Loucy (cell line): Measurements from ENCODE around the gene SLC28A1.

Experiments used
- H2AFZ ChIP-seq: fragments of 200-600 bp; sonication (generic); 2 replicates; pipeline ENCODE4 v1.6.0; 2016; ENCODE audit warnings: antibody characterized with exemption, mild to moderate bottlenecking, low read length, moderate library complexity
- H3F3A ChIP-seq: fragments of 200-600 bp; 2 replicates; pipeline ENCODE4 v1.6.0; 2016; ENCODE audit warnings: antibody characterized with exemption, low read depth, mild to moderate bottlenecking
- H3K27me3 ChIP-seq: fragments of 200-600 bp; sonication (generic); 2 replicates; pipeline ENCODE4 v1.6.1; 2014; ENCODE audit warnings: low read length, mild to moderate bottlenecking; ENCODE audit not compliant: insufficient read depth, poor library complexity, severe bottlenecking
- H3K36me3 ChIP-seq: fragments of 200-600 bp; sonication (generic); 2 replicates; pipeline ENCODE4 v1.6.1; 2016; ENCODE audit warnings: low read length; ENCODE audit not compliant: insufficient read depth
- H3K4me1 ChIP-seq: fragments of 200-600 bp; sonication (generic); 2 replicates; pipeline ENCODE4 v1.5.1; 2014; ENCODE audit warnings: low read length, mild to moderate bottlenecking; ENCODE audit not compliant: insufficient read depth, poor library complexity, severe bottlenecking
- H3K4me2 ChIP-seq: fragments of 200-600 bp; sonication (generic); 2 replicates; pipeline ENCODE4 v1.6.0; 2014; ENCODE audit warnings: antibody characterized with exemption, low read length, low read depth, mild to moderate bottlenecking; ENCODE audit not compliant: poor library complexity, severe bottlenecking
- H3K4me3 ChIP-seq: fragments of 200-600 bp; sonication (generic); 2 replicates; pipeline ENCODE4 v1.5.1; 2014; ENCODE audit warnings: low read length, mild to moderate bottlenecking, mixed read lengths; ENCODE audit not compliant: poor library complexity, severe bottlenecking
- H3K79me2 ChIP-seq: fragments of 200-600 bp; sonication (generic); 2 replicates; pipeline ENCODE4 v1.6.1; 2014; ENCODE audit warnings: low read length; ENCODE audit not compliant: insufficient read depth
- H3K9ac ChIP-seq: fragments of 200-600 bp; sonication (generic); 2 replicates; pipeline ENCODE4 v1.6.0; 2014; ENCODE audit warnings: mild to moderate bottlenecking, low read depth, low read length, moderate library complexity; ENCODE audit not compliant: poor library complexity, severe bottlenecking
- H3K9me2 ChIP-seq: fragments of 200-600 bp; sonication (generic); replicated peaks from 2 replicates; pipeline ENCODE4 v1.6.1; 2016; ENCODE audit warnings: low read depth, low read length, mixed read lengths
- H3K9me3 ChIP-seq: fragments of 200-600 bp; sonication (generic); 2 replicates; pipeline ENCODE4 v1.6.1; 2014; ENCODE audit warnings: mild to moderate bottlenecking, antibody characterized with exemption, low read length, low read depth; ENCODE audit not compliant: insufficient read depth
- H4K20me1 ChIP-seq: fragments of 200-600 bp; sonication (generic); 2 replicates; pipeline ENCODE4 v1.6.0; 2014; ENCODE audit warnings: antibody characterized with exemption, low read length, mild to moderate bottlenecking; ENCODE audit not compliant: insufficient read depth, poor library complexity, severe bottlenecking
- CTCF ChIP-seq: fragments of 200-600 bp; sonication (generic); conservative IDR thresholded peaks from 2 replicates; pipeline ENCODE4 v1.5.1; 2014; ENCODE audit warnings: mild to moderate bottlenecking, antibody characterized with exemption, low read length
- EZH2phosphoT487 ChIP-seq: fragments of 200-600 bp; IDR thresholded peaks from 2 replicates; pipeline ENCODE4 v1.6.1; 2018; ENCODE audit warnings: antibody characterized with exemption, mild to moderate bottlenecking, moderate library complexity, borderline replicate concordance

SLC28A1 gene

GRCh38 chr15:84879088-84879780 lies 5.2 kb upstream of the SLC28A1 start:
- Histone ChIP-seq H2AFZ (no peak overlapping the region), H3K9me2 (no peaks in the 10 kb centered on the region), H3K4me1 (no peaks in the 10 kb centered on the region), H3K4me2 (no peak overlapping the region), H3F3A (no peaks in the 10 kb centered on the region), H4K20me1 (no peaks in the 10 kb centered on the region), H3K27me3 (no peaks in the 10 kb centered on the region), H3K79me2 (no peaks in the 10 kb centered on the region), H3K4me3 (no peak overlapping the region), H3K9ac (no peak overlapping the region), H3K9me3 (no peaks in the 10 kb centered on the region), H3K36me3 (no peaks in the 10 kb centered on the region)
- no peak for TF ChIP-seq EZH2phosphoT487
- no peak for TF ChIP-seq CTCF

GRCh38 chr15:84880007-84880406 lies 4.5 kb upstream of the SLC28A1 start:
- H3K4me2 ChIP-seq: no peak overlapping the region
- no peaks in the 10 kb centered on the region for H3K9me3 ChIP-seq
- no peaks in the 10 kb centered on the region for H3K27me3 ChIP-seq
- no peak overlapping the region for H3K9ac ChIP-seq
- H4K20me1 ChIP-seq: no peaks in the 10 kb centered on the region
- no peaks in the 10 kb centered on the region for H3F3A ChIP-seq
- no peaks in the 10 kb centered on the region for H3K79me2 ChIP-seq
- H3K36me3 ChIP-seq: no peaks in the 10 kb centered on the region
- no peaks in the 10 kb centered on the region for H3K9me2 ChIP-seq
- no peak overlapping the region for H2AFZ ChIP-seq
- H3K4me3 ChIP-seq: no peak overlapping the region
- TF ChIP-seq EZH2phosphoT487 (no peak), CTCF (no peak)
- H3K4me1 ChIP-seq: no peaks in the 10 kb centered on the region

- Histone ChIP-seq H4K20me1 (no peaks in the 10 kb centered on the region), H3K9ac (no peak overlapping the region), H3K9me2 (no peaks in the 10 kb centered on the region), H3K79me2 (no peaks in the 10 kb centered on the region), H3K9me3 (no peaks in the 10 kb centered on the region), H3F3A (no peaks in the 10 kb centered on the region), H3K4me1 (no peaks in the 10 kb centered on the region), H3K4me3 (no peak overlapping the region), H3K27me3 (no peaks in the 10 kb centered on the region), H3K4me2 (no peak overlapping the region), H2AFZ (no peak overlapping the region), H3K36me3 (no peaks in the 10 kb centered on the region)
- TF ChIP-seq EZH2phosphoT487 (no peak), CTCF (no peak)
These were observed 3.5 kb upstream of the SLC28A1 start for GRCh38 chr15:84880822-84881519.
